SK-N-MC (cell line): Measurements from ENCODE around the gene ARVCF.
A peak's percentile ranks its signal among the peaks of the same experiment; 100 is the strongest.

ENCODE experiments used
- DNase-seq: peaks from one replicate; pipeline ENCODE4 v3.0.0-alpha.2; 2011; ENCODE audit warnings: low read depth, low spot score
- H3K27ac ChIP-seq: fragments of 200-600 bp; sonication (generic); 2 replicates; pipeline ENCODE4 v1.5.1; 2016; ENCODE audit warnings: mixed run types
- H3K36me3 ChIP-seq: fragments of 200-600 bp; sonication (generic); 2 replicates; pipeline ENCODE4 v1.6.1; 2017; ENCODE audit warnings: antibody characterized with exemption, low read length, mixed read lengths; ENCODE audit not compliant: insufficient read depth
- H3K4me3 ChIP-seq: fragments of 200-600 bp; sonication (generic); 2 replicates; pipeline ENCODE4 v1.5.1; 2016
- H3K9ac ChIP-seq: fragments of 200-600 bp; sonication (generic); 2 replicates; pipeline ENCODE4 v1.8.0; 2017; ENCODE audit warnings: mixed run types, mixed read lengths; ENCODE audit not compliant: insufficient read length
- H3K9me3 ChIP-seq: fragments of 200-600 bp; sonication (generic); 2 replicates; pipeline ENCODE4 v1.6.1; 2017; ENCODE audit warnings: low read depth, mild to moderate bottlenecking, antibody characterized with exemption, low read length, moderate library complexity, mixed read lengths
- EZH2 ChIP-seq: fragments of 200-600 bp; sonication (generic); IDR thresholded peaks from one replicate; pipeline ENCODE4 v1.6.1; 2017; ENCODE audit warnings: antibody characterized with exemption
- FOXP2 ChIP-seq: optimal IDR thresholded peaks from 2 replicates; pipeline ENCODE3; 2011; ENCODE audit warnings: mild to moderate bottlenecking, moderate library complexity; ENCODE audit not compliant: insufficient read depth; ENCODE audit errors: extremely low read length, control extremely low read depth
- POLR2AphosphoS5 ChIP-seq: IDR thresholded peaks from 2 replicates; pipeline ENCODE4 v1.6.1; 2012; ENCODE audit warnings: mild to moderate bottlenecking, low read depth, low read length, borderline replicate concordance

The ARVCF gene

GRCh38 chr22:20016734-20017621 lies at the start of gene ARVCF:
ARVCF (minus strand) TSS chr22:20016823; CDS start chr22:19990794, 26,029 bp downstream.
- no peak for TF ChIP-seq EZH2
- TF ChIP-seq POLR2AphosphoS5: no peak
- no peak for TF ChIP-seq FOXP2
- H3K4me3 ChIP-seq: peak within 1 kb of the TSS; percentile 79
- H3K9ac ChIP-seq: no peak within 1 kb of the TSS
- DNase-seq: peak; percentile 16
- no peaks in the 10 kb centered on the region for H3K36me3 ChIP-seq
- H3K9me3 ChIP-seq: no peaks in the 10 kb centered on the region
- H3K27ac ChIP-seq: no peak within 1 kb of the TSS

GRCh38 chr22:20065896-20066616 lies 49.4 kb upstream of the ARVCF start:
- TF ChIP-seq POLR2AphosphoS5: no peak
- TF ChIP-seq EZH2: no peak
- H3K9ac ChIP-seq: no peak overlapping the region
- no peak overlapping the region for H3K27ac ChIP-seq

GRCh38 chr22:20064545-20065262 lies 48.1 kb upstream of the ARVCF start:
- Histone ChIP-seq H3K27ac (no peak overlapping the region), H3K9ac (no peak overlapping the region), H3K36me3 (no peaks in the 10 kb centered on the region), H3K4me3 (no peak overlapping the region), H3K9me3 (no peaks in the 10 kb centered on the region)
- TF ChIP-seq FOXP2 (no peak), POLR2AphosphoS5 (no peak), EZH2 (no peak)
- no peak for DNase-seq

More at GRCh38 chr22:20065896-20066616, 49.4 kb upstream of the ARVCF start:
- Histone ChIP-seq H3K4me3 (no peak overlapping the region), H3K36me3 (no peaks in the 10 kb centered on the region), H3K9me3 (no peaks in the 10 kb centered on the region)
- DNase-seq: no peak

GRCh38 chr22:20064140-20064480 lies 47.5 kb upstream of the ARVCF start:
- DNase-seq: no peak
- H3K9ac ChIP-seq: no peak overlapping the region
- no peak overlapping the region for H3K27ac ChIP-seq
- no peaks in the 10 kb centered on the region for H3K36me3 ChIP-seq
- no peaks in the 10 kb centered on the region for H3K9me3 ChIP-seq
- H3K4me3 ChIP-seq: no peak overlapping the region
- TF ChIP-seq EZH2: no peak
- TF ChIP-seq FOXP2: no peak
- TF ChIP-seq POLR2AphosphoS5: no peak

- TF ChIP-seq FOXP2: no peak
- TF ChIP-seq POLR2AphosphoS5: no peak
- no peak for TF ChIP-seq EZH2
- Histone ChIP-seq H3K9me3 (no peaks in the 10 kb centered on the region), H3K27ac (no peak overlapping the region), H3K4me3 (no peak overlapping the region), H3K36me3 (no peaks in the 10 kb centered on the region), H3K9ac (no peak overlapping the region)
- DNase-seq: no peak
Measured at GRCh38 chr22:20063271-20064139, 46.9 kb upstream of the ARVCF start.

- Histone ChIP-seq H3K9ac (no peak overlapping the region), H3K4me3 (no peak overlapping the region), H3K9me3 (no peaks in the 10 kb centered on the region), H3K27ac (no peak overlapping the region), H3K36me3 (no peaks in the 10 kb centered on the region)
- no peak for TF ChIP-seq FOXP2
- no peak for TF ChIP-seq EZH2
- TF ChIP-seq POLR2AphosphoS5: no peak
- no peak for DNase-seq
Measured at GRCh38 chr22:20062766-20063083, 46.1 kb upstream of the ARVCF start.

GRCh38 chr22:20062043-20062765 lies 45.6 kb upstream of the ARVCF start:
- no peak overlapping the region for H3K9ac ChIP-seq
- no peak for DNase-seq

More at GRCh38 chr22:20062043-20062765, 45.6 kb upstream of the ARVCF start:
- H3K9me3 ChIP-seq: no peaks in the 10 kb centered on the region
- H3K36me3 ChIP-seq: no peaks in the 10 kb centered on the region
- no peak overlapping the region for H3K4me3 ChIP-seq
- H3K27ac ChIP-seq: no peak overlapping the region
- TF ChIP-seq FOXP2: no peak
- no peak for TF ChIP-seq POLR2AphosphoS5
- TF ChIP-seq EZH2: no peak
